GM19240 (cell line): ENCODE results near the gene ADRM1.

Experiments used
- DNase-seq: peaks from one replicate; pipeline ENCODE4 v3.0.0; 2011; ENCODE audit warnings: low spot score; ENCODE audit not compliant: insufficient read length

ADRM1 gene

DNA sequence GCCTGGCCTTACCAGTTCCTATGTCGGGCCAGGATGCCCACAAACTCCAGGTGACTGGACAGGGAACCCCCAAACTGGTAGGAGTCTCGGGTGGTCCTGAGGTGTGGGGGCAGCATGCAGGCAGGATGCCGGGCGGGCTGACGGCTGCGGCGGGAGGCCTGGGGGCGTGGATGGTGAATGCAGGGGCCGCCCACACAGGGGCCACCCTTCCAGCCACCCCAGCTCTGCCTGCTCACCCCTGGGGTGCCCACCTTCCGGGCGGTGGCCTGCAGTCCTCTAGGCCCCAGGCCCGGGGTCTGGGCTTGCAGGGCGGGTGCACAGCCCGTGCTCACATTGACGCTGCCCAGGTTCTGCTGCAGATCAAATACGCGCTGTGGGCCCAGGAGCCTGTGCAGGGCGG lies 8.4 kb downstream of the ADRM1 start:
- no peak for DNase-seq

DNA sequence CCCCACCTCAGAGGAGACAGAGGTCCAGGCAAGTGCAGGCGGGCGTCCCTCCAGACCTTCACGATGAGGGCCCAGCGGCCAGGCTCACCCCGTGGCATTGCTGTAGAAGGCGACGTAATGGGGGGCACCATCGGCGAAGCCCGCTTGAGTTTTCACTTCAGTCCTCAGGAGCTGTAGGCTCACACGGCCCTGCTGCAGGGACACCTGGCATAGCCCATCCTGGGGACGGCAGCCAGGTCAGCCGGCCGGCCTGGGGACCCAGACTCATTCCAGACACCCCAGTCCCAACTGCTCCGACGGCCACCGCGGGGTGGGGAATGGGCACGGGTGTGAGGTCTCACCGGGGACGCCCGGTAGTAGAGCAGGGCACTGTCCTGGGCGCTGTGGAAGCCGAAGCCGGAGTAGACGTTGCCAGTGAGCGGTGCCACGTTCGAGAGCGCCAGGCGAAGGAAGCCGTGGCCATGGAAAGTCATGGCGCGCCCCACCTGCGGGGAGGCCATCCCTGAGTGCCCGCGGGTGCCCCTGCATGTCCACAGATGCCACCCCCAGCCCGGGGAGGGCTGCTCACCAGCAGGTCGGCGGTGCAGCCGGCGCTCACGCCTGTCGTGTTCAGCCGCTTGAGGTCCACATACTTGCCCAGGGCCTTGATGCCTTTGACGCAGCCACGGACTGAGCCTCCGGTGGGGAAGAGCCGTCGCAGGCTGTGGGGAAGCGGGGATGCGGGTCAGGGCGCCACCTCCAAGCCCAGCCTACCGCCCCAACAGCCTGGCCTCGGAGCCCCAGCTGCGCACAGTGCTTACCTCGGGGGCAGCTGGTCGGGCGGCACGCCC lies 9.2 kb downstream of the ADRM1 start:
- no peak for DNase-seq

DNA sequence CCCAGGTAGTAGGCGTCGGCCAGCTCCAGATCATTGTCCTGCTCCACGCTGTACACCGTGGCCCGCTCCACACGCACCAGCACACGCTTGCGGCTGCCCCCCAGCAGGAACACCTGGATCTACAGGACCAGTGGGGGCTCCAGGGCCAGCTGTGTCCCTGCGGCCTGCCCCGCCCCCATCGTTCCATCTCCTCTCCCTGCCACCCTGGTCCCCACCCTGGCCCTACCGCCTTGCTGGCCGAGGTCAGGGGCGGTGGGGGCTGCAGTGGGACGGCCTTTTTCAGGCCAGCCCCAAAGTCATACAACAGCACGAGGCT lies 9.8 kb downstream of the ADRM1 start:
- DNase-seq, result no peak

DNA sequence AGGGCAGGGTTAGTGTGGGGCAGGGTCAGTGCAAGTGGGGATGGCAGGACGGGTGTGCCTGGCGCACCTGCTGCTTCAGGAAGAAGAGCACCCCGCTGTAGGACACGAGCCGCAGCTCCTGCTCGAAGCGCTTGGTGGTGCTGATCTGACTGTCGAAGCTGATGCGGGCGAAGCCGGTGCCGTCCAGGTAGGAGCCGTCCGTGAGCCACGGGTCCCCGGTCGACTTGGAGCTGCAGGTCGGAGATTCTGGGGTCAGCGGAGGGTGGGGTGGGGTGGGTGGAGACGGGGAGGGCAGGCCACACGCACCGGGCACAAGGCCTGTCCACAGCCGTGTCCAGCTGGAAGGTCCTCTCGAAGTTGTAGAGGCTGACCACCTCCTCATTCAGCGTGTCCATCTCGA lies 10.2 kb downstream of the ADRM1 start:
- no peak for DNase-seq

DNA sequence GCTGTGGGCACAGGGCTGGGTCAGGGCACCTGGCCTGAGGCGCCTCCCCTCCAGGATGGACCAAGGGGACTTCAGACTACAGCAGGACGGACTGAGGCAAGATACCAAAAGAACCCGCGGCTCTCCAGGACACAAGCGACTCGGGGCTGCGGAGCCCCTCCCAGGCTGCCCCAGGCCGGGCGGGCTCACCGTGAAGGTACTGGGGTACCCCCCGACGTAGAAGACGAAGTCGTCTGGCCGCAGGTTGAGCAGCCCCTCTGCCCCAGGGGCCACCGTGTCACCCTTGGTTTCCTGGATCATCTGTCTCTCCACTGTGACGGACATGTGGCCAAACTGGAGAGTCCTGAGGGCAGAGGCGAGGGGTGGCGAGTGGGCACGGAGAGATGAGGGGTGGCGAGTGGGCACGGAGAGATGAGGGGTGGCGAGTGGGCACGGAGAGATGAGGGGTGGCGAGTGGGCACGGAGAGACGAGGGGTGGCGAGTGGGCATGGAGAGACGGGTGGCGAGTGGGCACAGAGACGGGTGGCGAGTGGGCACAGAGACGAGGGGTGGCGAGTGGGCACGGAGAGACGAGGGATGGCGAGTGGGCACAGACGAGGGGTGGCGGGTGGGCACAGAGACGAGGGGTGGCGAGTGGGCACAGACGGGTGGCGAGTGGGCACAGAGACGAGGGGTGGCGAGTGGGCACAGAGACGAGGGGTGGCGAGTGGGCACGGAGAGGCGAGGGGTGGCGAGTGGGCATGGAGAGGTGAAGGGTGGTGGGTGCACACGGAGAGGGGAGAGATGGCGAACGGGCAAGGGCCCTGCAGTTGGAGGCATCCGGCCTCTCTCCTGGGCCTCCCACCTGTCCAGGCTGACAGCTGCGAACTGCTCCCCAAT lies 10.9 kb downstream of the ADRM1 start:
- no peak for DNase-seq

DNA sequence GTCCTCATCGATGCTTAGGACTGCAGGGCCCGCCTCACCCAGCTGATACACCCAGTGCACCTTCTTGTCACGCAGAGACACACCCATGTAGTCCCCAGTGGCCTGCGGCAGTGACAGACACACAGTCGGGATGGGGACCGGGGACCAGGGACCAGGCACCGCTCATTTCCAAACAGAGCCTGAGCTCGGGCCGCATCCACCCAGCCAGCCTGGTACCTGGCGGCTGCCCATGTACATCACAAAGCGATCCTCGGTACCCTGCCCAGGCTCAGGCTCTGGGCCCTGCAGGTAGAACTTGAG lies 11.5 kb downstream of the ADRM1 start:
- no peak for DNase-seq

DNA sequence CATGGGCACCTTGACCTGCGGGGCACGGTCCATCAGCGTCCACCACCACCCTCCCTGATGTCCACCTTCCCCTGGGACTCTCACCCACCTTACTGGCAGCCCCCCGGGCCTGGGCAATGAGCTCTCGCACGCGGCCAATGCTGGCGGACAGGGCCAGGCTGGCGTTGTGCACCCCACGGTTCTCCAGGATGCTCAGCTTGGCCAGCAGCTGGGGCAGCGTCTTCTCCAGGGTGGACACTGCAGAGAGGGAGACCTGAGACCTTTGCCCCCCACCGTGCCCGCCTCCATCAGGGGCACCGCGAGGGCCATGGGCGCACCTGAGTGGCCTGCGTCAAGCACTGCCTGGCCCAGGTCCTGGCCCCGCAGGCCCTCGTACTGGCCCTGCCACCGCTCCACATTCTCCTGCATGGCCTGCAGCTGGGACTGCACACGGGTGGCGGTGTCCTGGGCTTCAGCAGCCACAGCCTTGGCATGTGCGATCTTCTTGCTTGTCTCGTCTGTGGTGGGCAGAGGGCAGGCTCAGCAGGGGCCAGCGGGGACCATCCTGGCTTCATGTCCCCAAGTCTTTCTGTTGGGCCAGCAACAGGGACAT lies 12.0 kb downstream of the ADRM1 start:
- DNase-seq, result no peak

DNA sequence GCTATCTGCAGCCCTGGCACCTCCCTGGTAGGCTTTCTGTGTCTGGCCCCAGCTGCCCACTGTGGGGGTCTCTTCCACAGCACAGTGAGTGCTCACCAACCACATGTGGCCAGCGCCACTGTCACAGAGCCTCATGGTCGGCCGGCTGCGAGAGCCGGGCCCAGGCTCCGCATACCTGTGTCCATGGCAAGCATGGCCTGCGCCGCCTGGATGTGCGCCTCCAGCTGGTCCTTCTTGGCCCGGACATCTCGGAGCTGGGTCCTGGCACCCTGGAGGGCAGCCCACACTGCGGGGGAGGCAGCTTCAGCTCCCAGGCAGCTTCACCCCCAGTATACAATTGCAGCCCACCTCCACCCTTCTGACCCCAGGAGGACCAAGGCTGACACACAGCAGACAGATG lies 13.0 kb downstream of the ADRM1 start:
- DNase-seq, result no peak

DNA sequence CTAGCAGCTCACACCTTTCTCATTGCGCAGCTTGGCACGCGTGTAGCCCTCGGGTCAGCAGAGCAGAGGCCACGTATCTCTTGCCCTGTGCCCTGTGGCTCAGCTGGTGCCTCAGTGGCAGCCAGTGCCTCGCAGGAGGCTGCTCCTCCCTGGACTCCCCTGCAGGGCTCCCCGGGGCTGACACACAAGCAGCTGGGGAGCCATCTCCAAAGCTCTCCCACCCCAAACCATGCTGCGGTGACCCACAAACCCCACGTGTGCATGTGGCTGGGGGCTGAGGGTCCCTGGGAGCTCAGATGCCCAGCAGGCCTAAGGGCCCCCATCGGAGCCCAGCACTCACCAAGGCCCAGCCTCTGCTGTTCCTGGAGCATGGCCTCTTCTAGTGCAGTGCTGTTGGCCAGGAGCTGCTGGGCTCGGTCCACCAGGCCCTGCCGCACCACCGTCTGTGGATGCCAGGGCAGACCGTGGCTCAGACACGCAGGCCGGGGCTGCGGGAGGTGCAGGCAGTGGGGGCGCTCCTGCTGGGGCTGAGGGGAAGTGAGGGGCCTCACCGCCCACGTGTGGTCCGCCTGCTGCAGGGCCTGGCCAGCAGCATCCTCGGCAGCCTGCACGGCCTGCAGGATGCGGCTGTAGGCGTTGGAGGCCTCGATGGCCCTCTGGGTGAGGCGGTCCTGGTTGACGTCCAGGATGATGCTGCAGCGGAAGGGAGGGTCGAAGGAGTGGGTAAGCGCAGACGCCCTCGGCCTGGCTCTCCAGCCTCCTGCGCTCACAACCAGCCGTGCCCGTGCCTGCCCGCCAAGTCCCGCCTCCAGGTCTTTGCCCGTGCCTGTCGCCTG lies 13.8 kb downstream of the ADRM1 start:
- no peak for DNase-seq

DNA sequence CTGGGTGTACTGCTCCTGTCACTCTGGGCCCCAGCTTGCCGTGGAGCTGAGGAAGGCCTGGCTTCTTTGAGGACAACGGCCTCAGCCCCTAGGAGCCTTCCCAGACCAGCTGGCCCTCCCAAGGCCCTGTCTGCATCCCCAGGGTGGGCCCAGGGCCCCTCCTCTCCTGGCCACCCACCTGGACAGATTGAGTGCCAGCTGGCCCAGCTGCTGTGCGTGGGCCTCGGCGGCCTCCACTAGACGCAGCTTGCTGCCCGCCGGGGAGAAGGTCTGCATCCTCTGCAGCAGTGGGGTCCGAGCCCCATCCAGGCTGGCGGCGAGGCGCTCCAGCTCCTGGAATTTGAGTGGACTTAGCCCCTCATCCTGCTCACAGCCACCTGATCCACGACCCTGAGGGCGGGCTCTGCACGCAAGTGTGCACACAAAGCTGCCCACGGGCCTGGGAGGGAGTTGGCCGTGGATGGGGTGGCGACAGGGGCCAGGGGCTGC lies 14.4 kb downstream of the ADRM1 start:
- no peak for DNase-seq

DNA sequence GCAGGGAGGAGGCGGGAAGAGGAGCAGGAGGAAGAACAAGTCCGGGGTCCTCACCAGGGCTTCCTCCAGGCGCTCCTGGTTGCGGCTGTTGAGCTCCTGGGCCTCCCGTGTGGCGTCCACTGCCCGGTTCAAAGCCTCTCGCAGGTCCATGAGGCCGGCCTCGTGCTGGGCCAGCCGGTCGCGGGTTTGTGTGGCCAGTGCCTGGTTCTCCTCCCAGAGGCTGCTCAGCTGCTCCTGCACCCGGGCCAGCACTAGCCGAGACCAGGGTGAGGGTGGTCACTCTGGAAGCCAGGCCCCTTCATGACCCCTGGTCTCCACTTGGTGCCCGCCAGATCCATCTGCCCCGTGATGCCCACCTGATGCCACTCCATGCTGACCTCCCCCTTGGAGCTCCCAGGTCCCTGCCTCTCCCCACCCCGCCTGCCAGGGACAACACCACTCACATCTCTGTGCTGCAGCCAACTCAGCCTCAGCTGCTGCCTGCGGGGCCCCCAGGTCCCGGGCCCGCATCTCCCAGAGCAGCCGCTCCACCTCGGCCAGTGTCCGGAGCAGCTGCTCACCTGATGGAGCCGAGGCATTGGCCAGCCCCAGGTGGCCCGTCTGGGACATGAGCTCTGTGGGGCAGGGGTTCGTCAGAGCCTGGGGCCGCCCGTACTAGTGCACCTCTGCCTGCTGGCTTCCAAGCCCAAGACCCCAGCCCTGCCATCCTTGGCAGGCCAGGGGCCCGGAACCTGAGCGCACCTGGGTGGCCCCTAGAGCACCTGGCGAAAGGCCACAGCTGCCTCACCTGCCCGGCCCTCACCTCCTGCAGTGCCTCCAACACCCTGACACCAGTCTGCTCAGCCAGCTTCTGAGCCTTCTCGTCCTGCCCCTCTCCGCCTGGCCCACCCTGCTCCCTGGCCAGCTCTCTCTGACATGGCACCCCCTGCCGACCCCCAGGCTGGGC lies 15.9 kb downstream of the ADRM1 start:
- DNase-seq, result no peak

DNA sequence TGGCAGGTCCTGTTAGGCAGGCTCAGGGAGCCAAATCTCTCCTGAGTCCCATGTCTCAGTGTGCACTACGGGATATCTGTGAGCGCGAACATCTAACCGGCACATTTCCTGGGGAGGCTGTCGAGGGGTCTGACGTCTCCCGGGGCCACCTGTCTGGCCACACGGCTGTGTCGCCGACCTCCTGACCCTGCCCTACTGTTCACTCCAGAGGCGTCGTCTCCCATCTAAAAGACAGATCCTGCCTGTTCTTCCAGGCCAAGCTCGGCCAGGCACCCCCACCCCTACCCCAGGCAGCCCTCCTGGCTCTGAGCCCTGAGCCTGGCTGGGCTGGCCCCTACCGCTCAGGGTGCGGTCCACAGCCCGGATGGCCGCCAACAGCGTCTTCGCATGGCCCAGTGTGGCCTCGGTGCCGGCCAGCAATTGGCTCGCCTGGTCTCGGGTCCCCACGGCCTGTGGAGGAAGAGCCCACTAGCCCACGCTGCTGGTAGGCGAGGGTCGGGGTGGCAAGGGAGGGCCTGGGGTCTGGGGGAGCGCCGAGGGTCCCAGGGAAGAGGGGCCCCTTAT lies 16.6 kb downstream of the ADRM1 start:
- no peak for DNase-seq

DNA sequence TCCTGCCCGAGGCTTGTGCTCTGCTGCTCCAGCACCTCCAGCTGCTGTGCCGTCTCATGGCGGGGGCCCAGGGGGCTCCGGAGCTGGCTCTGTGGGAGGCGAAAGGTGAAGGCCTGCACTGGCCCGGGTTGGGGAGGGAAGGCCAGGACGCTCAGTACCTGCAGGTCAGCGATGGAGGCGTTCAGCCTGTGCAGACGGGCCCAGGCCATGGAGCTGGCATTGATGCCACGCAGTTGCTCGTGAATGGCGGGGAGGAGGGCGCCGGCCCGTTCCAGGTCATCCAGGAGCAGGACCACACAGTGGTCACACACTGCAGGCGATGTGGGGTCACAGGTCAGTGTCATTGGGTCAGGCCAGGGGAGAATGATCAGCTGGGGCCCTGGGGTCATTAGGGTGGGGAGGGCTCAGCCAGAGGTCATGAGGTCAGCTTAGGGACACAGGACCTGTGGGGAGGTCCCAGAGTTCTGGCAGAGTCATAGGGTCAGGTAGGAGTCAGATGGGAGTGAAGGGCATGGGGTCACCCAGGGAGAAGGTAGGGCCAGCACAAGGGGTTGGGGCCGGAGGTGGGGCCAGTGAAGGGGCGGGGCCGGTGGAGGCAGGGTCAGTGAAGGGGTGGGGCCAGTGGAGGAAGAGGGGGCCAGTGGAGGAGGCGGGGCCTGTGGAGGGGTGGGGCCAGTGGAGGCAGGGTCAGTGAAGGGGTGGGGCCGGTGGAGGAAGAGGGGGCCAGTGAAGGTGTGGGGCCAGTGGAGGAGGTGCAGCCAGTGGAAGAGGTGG lies 18.0 kb downstream of the ADRM1 start:
- no peak for DNase-seq

DNA sequence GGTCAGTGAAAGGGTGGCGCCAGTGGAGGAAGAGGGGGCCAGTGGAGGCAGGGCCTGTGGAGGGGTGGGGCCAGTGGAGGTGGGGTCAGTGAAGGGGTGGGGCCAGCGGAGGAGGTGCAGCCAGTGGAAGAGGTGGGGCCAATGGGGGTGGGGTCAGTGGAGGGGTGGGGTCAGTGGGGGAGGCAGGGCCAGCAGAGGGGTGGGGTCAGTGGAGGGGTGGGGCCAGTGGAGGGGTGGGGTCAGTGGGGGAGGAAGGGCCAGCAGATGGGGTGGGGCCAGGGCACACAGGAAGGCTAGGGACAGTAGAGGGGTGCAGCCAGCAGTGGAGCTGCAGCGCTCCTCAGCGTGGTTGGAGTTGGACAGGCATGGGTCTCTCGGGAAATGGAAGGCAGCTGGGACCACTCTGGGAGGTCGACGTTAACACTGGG lies 18.7 kb downstream of the ADRM1 start:
- DNase-seq, result no peak

DNA sequence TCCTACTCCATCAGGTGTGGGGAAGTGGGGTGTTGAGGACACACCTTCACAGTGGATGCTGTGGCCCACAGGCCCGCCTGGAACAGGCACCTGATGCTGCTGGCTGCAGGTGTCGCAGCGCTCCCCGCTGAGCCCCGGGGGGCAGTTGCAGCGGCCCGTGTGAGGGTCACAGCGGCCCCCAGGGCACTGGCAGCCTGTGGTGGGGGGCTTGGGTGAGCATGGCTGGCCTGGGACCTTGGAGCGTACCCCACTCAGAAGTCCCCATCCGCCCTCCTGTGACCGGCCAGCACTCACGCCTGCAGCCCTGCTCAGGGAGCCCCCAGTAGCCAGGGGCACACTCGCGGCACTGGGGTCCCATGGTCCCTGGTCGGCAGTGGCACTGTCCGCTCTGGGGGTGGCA lies 19.2 kb downstream of the ADRM1 start:
- no peak for DNase-seq

DNA sequence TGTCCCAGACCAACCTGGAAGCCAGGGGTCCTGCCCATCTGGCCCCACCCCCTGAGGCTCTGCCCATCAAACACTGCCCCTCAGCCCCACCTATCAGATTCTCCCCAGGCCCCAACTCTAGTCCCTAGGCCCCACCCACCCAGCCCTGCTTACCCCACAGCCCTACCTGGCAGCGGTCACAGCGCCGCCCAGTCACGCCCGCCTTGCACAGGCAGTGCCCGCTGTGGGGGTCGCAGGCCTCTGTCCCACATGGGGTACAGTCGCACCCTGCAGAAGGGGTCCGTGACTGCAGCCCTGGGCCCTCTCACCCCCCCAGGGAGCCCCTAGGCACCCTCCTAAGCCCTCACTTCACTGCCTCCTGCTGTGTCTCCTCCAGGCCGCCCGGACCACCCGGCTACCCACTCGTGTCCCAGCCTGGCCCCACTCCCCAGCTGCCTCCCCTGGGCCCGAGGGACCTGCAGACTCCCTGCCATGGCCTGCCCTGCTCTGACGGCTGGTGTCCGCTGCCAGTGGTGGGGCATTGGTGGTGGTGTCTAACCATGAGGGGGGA lies 19.8 kb downstream of the ADRM1 start:
- no peak for DNase-seq

DNA sequence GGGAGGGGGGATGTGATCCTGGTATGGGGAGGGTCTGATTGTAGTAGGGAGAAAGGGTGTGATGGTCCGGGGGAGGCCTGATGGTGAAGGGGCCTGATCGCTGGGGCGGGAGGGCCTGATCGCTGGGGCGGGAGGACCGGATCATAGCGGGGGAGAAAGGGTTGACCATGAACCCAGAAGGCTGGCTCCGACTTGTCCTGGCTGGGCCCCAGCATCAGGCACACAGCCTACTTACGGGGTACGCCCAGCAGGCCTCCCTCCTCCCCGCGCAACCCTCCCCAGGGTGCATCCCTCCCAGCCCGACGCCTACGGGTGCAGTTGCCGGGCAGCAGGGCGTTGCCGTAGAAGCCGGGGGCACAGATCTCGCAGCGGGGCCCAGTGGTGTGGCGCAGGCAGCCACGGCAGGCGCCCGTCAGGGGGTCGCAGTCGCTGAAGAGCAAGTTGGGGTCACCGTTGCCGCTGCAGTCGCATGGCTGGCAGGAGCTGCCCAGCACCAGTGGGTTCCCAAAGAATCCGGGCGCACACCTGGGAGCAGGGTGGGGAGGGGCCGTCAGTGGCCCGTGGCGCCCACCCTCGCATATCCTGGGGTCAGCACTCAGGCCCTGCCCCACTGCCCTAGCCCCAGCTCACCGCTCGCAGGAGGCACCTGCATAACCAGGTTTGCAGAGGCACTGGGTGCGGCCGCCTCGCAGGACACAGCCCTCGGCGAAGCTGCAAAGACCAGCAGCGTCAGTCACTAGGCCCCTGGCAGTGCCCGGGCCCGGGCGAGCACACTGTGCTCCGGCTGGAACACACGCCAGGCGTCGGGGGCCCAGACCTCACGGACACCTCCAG lies 20.6 kb downstream of the ADRM1 start:
- DNase-seq, result no peak
